ENCODE results near the gene ARL16.

GRCh38 chr17:81727324-81728031, 43.9 kb upstream of the ARL16 start:
- TF ChIP-seq POLR2AphosphoS5 (IDR thresholded peaks at IDR 0.05; ENCODE audit: low read depth) = no peak
- TF ChIP-seq, protein P1, sequence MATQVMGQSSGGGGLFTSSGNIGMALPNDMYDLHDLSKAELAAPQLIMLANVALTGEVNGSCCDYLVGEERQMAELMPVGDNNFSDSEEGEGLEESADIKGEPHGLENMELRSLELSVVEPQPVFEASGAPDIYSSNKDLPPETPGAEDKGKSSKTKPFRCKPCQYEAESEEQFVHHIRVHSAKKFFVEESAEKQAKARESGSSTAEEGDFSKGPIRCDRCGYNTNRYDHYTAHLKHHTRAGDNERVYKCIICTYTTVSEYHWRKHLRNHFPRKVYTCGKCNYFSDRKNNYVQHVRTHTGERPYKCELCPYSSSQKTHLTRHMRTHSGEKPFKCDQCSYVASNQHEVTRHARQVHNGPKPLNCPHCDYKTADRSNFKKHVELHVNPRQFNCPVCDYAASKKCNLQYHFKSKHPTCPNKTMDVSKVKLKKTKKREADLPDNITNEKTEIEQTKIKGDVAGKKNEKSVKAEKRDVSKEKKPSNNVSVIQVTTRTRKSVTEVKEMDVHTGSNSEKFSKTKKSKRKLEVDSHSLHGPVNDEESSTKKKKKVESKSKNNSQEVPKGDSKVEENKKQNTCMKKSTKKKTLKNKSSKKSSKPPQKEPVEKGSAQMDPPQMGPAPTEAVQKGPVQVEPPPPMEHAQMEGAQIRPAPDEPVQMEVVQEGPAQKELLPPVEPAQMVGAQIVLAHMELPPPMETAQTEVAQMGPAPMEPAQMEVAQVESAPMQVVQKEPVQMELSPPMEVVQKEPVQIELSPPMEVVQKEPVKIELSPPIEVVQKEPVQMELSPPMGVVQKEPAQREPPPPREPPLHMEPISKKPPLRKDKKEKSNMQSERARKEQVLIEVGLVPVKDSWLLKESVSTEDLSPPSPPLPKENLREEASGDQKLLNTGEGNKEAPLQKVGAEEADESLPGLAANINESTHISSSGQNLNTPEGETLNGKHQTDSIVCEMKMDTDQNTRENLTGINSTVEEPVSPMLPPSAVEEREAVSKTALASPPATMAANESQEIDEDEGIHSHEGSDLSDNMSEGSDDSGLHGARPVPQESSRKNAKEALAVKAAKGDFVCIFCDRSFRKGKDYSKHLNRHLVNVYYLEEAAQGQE (IDR thresholded peaks at IDR 0.05; ENCODE audit: insufficient replicate concordance, low read depth) = no peak
- no peak for TF ChIP-seq CTCF (IDR thresholded peaks at IDR 0.05; ENCODE audit: insufficient read depth, low read length)

Measured in HL-60 (cell line).